Type B pancreatic cell (in vitro differentiated cells): ENCODE data around the gene C16orf87. TPM values are rescaled to one million over a fixed set of nuclear protein-coding genes. Genes with fewer than 3 reads are reported as not detected.

Experiments
- DNase-seq: peaks from one replicate; pipeline ENCODE4 v3.0.0; 2021; ENCODE audit warnings: mixed read lengths; ENCODE audit not compliant: unreplicated experiment; ENCODE audit errors: extremely low spot score
- H3K27ac Mint-ChIP-seq: 2 replicates; pipeline ENCODE4 v1.8.0; 2021; ENCODE audit warnings: mild to moderate bottlenecking, mixed read lengths
- H3K27me3 Mint-ChIP-seq: 2 replicates; pipeline ENCODE4 v1.8.0; 2021; ENCODE audit warnings: mixed read lengths
- H3K36me3 Mint-ChIP-seq: 2 replicates; pipeline ENCODE4 v1.8.0; 2021; ENCODE audit warnings: mixed read lengths
- H3K4me1 Mint-ChIP-seq: one replicate; pipeline ENCODE4 v1.8.0; 2021; ENCODE audit warnings: mixed read lengths; ENCODE audit not compliant: unreplicated experiment
- H3K4me3 Mint-ChIP-seq: 2 replicates; pipeline ENCODE4 v1.8.0; 2021; ENCODE audit warnings: mild to moderate bottlenecking, mixed read lengths
- H3K9me3 Mint-ChIP-seq: 2 replicates; pipeline ENCODE4 v1.8.0; 2021; ENCODE audit warnings: mixed read lengths
- CTCF ChIP-seq: fragments of 200-600 bp; sonication (generic); conservative IDR thresholded peaks from 2 replicates; pipeline ENCODE4 v1.5.0; 2021; ENCODE audit warnings: antibody characterized with exemption, mild to moderate bottlenecking
- total RNA-seq: library from RNA; stranded (reverse); gene quantifications from 2 replicates; pipeline ENCODE4 v1.2.1, GENCODE V29; 2021; ENCODE audit warnings: low replicate concordance

Gene C16orf87
- total RNA-seq, 1 donor from 2014 or later: 14.3 TPM

- no peak overlapping the region for H3K27ac Mint-ChIP-seq
- TF ChIP-seq CTCF: no peak
- no peak overlapping the region for H3K4me3 Mint-ChIP-seq
- no peaks in the 10 kb centered on the region for H3K27me3 Mint-ChIP-seq
- H3K9me3 Mint-ChIP-seq: no peaks in the 10 kb centered on the region
- DNase-seq: no peak
- H3K4me1 Mint-ChIP-seq: no peaks in the 10 kb centered on the region
- peaks cover 8% of the 10 kb centered on the region for H3K36me3 Mint-ChIP-seq
Measured at GRCh38 chr16:46803373-46803772, 27.6 kb downstream of the C16orf87 start.

- peak; percentile 71 for TF ChIP-seq CTCF
- Mint-ChIP-seq H3K27ac (no peak overlapping the region), H3K4me3 (no peak overlapping the region), H3K9me3 (peaks cover 5% of the 10 kb centered on the region), H3K4me1 (no peaks in the 10 kb centered on the region), H3K27me3 (no peaks in the 10 kb centered on the region), H3K36me3 (peaks cover 9% of the 10 kb centered on the region)
- DNase-seq: no peak
Measured at GRCh38 chr16:46801428-46802049, 29.4 kb downstream of the C16orf87 start.

GRCh38 chr16:46800494-46800893 lies 30.5 kb downstream of the C16orf87 start:
- peaks cover 16% of the 10 kb centered on the region for H3K36me3 Mint-ChIP-seq
- no peaks in the 10 kb centered on the region for H3K27me3 Mint-ChIP-seq
- no peak for TF ChIP-seq CTCF
- H3K4me3 Mint-ChIP-seq: no peak overlapping the region
- peaks cover 5% of the 10 kb centered on the region for H3K9me3 Mint-ChIP-seq
- no peak overlapping the region for H3K27ac Mint-ChIP-seq
- no peak for DNase-seq
- H3K4me1 Mint-ChIP-seq: no peaks in the 10 kb centered on the region

DNA sequence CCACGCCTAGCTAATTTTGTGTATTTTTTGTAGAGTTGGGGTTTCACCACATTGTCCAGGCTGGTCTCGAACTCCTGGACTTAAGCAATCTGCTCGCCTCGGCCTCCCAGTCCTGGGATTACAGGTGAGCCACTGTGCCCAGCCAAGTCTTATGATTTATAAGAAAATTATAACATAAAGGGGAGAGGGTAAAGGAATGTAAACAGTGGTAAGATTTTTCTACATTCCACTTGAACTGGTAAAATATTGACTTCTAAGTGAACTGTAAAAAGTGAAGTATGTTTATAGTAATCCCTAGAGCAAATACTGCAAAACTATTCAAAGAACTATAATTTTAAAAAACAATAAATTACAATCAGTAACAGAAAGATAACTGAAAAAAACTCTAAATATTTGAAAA lies 33.5 kb downstream of the C16orf87 start:
- no peaks in the 10 kb centered on the region for H3K27me3 Mint-ChIP-seq
- no peak for DNase-seq
- peaks cover 32% of the 10 kb centered on the region for H3K36me3 Mint-ChIP-seq
- no peak overlapping the region for H3K27ac Mint-ChIP-seq
- no peak for TF ChIP-seq CTCF
- H3K4me1 Mint-ChIP-seq: no peaks in the 10 kb centered on the region
- no peak overlapping the region for H3K4me3 Mint-ChIP-seq
- H3K9me3 Mint-ChIP-seq: peaks cover 17% of the 10 kb centered on the region

DNA sequence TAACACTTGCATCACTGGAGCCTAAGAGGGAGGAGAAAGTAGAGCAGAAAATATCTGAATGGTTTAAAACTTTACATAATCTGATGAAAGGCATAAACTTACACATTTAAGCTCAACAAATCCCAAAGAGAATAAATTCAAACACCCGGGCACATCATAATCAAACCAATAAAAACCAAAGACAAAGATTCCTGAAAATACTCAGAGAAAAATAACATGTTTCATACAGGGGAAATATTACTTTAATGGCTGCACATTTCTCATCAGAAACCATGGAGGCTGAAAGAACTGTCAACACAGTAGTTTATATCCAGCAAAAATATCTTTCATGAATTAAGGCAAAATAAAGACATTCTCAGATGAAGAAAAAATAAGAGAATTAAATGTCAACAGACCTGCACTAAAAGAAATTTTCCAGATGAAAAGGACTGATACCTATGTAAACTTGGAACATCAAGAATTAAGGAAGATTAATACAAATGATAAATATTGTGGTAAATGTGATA lies 34.2 kb downstream of the C16orf87 start:
- Mint-ChIP-seq H3K27ac (no peak overlapping the region), H3K27me3 (no peaks in the 10 kb centered on the region), H3K4me1 (no peaks in the 10 kb centered on the region), H3K9me3 (peaks cover 17% of the 10 kb centered on the region), H3K4me3 (no peak overlapping the region), H3K36me3 (peaks cover 36% of the 10 kb centered on the region)
- TF ChIP-seq CTCF: no peak
- no peak for DNase-seq
